Activated CD8-positive, alpha-beta memory T cell treated with anti-CD3 and anti-CD28 coated beads, Interleukin-2, amount 50 U/mL, for 48 hours (primary cell): ENCODE data around the gene ARPIN.
A peak's percentile ranks its signal among the peaks of the same experiment; 100 is the strongest.
"Not testable (repeated sequence)": the region's sequence is repeated elsewhere in the genome, so short reads cannot be mapped to it uniquely, and the experiment has no call there.

Experiments used
- DNase-seq: peaks from one replicate; pipeline ENCODE4 v3.0.0-alpha.2; 2020

The ARPIN gene

DNA sequence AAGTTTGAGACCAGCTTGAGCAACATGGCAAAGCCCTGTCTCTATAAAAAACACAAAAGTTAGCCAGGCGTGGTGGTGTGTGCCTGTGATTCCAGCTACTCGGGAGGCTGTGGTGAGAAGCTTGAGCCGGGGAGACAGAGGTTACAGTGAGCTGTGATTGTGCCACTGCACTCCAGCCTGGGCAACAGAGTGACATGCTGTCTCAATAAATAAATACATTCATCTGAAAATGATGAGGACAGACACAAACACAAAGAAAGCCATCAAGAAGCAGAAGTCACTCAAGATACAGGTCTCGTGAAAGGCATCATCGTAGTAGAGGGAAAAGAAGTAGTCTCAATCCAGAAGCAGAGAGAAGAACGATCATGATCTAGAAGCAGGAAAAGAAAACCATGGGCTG is 37.0 kb downstream of the ARPIN start:
- no peak for DNase-seq

DNA sequence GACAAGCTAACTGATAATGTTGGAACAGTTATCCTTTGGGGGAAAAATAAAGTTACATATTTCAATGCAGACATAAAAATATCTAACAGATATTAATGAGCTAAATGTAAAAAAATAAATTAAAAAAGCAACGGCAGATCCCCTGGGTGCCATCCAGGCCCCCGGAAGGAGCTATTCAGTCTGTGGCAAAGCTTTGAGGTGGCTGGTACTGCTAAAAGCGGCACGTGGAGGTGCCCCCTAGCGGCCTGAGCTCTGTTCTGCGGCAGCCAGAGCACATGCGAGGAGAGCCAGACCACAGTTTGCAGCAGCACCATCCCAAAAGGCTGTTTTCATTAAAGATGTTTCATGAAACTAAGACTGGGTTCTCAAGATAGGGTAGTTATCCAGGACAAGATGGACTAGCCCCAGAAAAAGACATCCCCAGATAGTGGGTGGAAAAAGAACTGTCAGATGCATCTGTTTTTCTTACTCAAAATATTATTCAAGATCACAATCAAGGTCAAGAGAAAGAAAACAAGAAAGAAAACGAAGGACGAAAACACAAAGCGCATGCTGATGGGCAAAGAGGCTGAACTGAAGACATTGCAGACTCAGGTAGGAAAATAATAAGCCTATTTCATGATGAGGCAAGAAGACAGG is 37.7 kb downstream of the ARPIN start:
- DNase-seq: peak; percentile 91

DNA sequence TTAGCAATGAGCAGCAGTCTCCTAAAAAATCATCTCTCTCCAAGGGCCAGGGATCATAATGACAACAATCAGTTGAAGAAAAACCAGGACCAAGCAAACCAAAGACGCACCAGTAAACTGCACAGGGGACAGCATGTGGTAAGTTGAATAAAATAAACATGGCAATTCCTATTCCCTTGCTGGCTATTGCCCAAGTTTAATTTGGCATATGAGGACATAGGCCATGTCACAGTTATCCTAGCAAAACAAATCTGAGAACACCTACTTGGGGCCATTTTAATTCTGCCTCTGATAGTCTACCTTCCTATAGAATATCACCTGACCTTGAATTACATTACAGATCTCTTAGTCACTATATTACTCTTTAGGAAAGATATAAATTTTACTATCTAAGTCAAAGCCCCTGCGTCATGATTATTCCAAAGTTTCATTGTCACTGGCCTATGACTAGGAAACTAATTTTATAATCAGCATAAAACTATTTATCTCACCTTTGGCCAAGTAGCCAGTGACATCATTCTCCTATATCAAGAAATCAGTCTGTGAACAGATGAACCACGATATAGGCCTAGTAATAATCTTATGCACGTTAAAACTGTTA is 42.0 kb downstream of the ARPIN start:
- no peak for DNase-seq

DNA sequence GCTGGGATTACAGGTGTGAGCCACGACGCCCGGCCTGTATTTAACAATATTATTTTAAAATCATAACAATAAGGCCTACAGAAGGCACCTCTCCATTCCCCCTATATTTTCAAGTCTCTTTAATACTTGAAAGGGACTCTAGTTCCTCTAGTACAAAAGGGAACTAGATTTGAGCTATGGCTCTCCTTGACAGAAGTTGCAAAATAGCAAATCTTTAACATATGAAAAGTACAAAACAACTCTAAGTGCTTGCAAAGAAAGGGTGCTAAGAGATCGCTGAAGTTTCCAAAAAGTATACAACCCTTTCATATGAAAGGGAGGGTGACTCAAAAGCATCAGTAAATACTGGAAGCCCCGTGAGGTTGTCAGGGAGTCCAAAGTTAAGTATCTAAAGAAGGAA is 42.7 kb downstream of the ARPIN start:
- DNase-seq: no peak

DNA sequence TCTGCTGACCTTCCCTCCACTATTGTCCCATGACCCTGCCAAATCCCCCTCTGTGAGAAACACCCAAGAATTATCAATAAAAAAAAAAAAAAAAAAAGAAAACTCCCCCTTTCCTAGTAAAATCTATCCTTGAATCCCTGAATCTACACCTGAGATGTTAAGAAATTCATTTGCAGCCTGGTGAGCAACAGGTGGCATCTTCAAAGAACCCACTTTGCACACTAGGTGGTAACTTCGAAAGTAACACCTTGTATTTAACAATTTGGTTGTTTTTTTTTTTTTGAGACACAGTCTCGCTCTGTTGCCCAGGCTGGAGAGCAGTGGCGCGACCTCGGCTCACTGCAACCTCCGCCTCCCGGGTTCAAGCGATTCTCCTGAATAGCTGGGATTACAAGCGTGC is 43.3 kb downstream of the ARPIN start:
- DNase-seq: not testable (repeated sequence)

DNA sequence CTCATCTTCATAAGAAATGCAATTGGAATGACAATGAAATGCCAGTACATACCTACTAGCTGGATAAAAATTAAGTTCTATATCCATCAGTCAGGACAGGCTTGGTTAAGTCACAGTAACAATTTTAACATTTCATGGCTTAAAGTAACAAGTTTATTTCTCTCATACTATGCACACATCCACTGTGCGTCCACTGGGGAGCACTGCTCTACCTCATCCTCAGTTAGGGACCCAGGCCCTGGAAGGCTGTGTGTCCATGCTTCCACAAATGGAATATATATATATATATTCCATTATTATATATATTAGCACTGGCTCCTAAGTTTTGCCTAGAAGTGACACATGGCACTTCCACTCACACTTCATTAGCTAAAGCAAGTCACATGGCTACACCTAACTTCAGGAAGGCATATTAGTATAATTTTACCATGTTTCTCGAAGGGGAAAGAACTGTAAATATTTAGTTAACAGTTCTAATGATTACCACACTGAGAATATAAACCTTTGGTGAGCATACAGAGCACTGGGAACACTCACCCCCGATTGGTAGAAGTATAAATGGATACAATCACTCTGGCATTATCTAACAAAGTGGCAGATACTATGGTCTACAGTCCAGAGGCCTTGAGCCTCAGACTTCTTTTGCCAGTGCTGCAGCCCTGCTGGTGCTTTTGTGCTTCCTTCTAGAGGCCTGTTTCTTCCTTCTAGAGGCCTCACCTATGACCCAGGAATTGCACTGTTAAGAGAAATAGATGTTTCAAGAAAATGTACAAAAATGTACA is 47.6 kb downstream of the ARPIN start:
- no peak for DNase-seq

DNA sequence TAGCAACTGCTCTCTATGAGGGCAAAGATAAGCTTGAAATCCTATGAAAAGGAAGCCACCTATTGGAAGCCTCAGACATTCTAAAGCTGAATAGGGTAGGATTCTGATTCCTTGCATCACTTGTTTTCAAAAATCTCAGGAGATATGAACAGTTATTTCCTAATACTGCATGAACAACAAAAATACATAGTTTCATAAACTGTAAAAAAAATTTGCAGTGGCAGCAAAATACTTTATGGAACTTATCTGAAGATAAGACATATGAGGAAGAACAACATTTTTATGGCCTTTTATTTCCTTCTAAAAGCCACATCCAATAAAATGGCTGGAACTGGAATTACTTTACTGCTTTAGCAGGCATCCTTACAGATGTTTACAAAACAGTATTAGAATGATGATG is 48.8 kb downstream of the ARPIN start:
- DNase-seq: no peak

DNA sequence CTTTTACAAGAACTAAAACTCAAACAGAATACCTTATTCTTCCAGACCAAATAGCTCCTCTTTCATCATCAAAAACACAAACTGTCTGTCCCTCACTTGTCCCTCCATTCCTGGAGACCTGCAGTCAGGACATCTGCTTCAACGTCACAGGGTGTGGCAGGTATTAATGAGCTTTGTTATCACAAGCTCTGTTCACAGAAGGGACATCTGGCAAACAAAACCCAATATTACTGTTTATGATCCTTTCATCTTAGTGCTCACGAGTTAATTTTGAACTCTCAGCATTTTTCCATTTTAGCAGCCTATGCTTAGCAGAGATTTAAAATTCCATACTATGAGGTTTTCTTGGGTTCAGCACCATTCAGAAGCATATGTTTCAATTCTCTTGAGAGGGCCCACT is 51.9 kb downstream of the ARPIN start:
- no peak for DNase-seq

DNA sequence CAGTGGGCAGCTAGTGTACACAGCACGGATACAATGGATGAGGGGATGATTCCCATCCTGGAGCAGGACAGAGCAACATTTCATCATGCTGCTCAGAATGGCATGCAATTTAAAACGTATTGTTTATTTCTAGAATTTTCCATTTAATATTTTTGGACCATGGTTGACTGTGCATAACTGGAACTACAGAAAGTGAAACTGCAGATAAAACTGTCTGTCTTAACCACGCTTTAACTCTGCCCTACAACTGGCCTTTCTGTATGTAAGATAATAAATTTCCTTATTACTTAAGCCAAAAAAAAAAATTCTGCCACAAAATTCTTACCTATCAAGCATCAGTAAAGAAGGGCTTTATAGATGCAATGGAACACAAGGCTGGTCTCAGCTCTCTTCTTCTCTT is 52.3 kb downstream of the ARPIN start:
- DNase-seq: no peak

DNA sequence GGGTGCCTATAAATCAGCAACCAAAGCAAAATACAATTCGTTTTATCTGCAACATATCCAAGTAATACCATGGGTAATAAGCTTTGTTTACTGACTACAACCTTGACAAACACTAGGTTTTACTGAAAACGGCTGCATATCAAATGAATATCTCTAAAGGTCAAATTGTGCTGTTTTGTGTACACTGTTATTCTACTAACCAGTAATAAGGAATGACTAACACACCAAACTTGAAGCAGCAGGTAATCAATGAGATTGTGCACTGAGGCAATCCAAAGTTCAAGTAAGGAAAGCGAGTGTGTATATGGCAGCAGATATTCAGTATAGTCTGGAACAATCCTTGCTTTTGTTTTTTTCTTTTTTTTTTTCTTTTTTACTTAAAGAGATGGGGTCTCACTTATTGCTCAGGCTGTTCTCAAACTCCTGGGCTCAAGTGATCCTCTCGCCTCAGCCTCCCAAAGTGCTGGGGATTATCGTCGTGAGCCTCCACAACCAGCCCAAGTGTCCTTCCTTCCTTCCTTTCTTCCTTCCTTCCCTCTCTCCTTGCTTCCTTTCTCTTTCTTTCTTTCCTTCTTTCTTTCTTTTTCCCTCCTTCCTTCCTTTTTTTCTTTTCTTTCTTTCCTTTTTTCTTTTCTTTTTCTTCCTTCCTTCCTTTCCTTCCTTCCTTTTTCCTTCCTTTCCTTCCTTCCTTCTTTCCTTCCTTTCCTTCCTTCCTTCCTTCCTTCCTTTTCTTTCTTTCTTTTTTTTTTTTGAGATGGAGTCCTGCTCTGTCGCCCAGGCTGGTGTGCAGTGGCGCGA is 53.9 kb downstream of the ARPIN start:
- no peak for DNase-seq

DNA sequence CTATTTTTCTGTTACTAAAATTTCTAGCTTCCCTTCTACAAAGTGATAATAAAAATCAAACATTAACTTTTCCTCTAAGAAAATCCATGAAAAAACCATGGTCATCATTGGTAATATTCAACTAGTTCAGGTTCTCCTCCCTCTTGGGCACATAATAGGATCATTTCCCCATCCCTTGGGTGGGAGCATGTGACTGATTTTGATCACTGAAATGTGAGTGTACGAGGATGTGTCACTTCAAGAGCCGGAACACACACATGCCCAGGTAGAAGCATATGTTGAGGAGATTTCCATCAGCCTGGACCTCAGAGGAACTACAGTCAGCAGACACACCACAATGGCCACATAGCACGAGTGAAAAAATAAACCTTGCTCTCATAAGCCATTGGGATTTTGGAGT is 55.1 kb downstream of the ARPIN start:
- DNase-seq: no peak

DNA sequence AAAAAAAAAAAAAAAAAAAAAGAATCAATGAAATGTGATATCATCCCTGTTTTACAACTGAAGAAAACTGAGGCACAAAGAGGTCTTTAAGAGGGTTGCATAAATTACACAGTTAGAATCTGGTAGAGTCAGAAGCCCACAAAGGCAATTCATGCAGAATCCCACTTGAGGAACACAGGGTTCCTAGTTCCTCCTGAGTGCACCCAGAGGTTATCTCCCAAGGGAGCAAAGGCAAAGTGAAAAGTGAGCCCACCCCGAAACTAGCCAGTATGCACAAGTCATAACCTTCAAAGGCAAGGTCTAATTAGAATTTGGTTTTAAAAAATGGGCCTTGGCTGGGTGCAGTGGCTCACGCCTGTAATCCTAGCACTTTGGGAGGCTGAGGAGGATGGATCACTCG is 56.8 kb downstream of the ARPIN start:
- DNase-seq: no peak

DNA sequence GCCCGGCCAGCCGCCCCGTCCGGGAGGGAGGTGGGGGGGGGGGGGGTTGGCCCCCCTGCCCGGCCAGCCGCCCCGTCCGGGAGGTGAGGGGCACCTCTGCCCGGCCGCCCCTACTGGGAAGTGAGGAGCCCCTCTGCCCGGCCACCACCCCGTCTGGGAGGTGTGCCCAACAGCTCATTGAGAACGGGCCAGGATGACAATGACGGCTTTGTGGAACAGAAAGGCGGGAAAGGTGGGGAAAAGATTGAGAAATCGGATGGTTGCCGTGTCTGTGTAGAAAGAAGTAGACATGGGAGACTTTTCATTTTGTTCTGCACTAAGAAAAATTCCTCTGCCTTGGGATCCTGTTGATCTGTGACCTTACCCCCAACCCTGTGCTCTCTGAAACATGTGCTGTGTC is 57.9 kb downstream of the ARPIN start:
- DNase-seq: not testable (repeated sequence)

DNA sequence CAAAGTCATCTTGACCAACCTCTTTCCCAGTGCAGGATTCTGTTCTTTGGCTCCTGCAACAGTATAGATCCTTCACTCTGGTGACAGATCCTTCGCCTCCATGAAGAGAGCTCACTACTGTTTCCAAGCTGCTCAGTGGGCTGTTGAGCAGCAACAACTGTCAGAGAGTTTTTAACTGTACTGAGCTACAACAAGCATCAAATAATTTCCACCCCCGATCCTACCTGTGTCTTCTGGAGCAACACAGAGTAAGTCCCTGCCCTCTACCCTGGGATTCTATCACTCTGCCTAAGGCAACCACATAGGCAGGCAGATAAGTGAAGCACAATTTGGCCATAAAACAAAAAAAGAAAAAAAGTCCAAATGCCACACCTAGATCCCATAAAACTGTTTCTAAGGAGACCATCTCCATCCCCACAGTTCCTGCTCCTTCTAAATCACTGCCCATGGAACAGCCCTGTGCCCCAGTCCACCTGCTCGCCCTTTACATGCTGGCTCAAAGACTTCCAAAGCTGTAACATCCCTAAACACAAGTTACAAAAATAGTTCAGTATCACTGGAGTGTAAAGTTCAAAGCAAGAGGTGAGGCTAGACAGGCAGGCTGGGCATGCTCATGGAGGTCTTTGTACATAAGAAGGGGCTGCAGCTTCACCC is 60.3 kb downstream of the ARPIN start:
- DNase-seq: no peak

DNA sequence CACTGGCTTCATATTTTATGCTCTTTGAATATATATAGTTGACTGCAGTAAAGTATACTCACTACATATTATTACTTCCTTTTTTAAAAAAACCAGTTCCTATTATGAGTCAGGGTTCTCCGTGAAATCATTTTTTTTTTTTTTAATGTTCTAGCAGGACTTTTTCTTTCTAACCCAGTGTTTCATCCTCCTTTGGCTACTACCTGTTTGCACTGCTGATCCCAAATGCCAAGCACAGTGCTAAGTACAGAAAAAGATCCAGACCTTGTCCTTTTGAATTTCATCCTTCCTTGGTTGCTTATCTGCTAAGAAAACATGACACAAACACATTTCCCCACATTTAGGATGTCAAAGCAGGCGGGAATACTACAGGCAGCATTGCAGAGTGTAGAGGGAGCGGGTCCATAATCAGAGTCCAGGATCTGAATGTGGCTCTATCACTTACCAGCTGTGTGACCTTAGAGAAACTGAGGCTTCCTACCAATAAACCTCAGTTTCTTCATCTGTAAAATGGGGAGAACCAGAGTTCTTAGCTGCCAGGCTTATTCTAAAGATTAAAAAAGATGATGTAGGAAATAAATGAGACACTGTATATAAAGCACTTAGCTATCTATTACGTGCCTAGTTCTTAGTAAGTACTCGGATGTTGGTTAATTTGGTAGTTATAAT is 60.9 kb downstream of the ARPIN start:
- no peak for DNase-seq

DNA sequence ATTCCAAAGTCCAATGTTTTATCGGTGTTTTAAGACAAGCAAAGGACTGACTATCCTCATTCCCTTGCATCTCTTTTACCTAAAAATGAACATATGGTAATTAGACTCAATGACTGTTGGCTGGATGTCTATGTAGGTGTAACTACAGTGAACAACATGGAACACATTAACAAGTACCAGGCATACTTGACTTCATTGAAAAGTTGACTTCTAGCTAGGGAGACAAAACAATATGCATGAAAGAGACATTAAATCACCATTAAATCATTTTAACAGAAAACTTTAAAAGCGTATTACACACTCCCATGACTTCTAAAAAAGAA is 63.8 kb downstream of the ARPIN start:
- DNase-seq: no peak

DNA sequence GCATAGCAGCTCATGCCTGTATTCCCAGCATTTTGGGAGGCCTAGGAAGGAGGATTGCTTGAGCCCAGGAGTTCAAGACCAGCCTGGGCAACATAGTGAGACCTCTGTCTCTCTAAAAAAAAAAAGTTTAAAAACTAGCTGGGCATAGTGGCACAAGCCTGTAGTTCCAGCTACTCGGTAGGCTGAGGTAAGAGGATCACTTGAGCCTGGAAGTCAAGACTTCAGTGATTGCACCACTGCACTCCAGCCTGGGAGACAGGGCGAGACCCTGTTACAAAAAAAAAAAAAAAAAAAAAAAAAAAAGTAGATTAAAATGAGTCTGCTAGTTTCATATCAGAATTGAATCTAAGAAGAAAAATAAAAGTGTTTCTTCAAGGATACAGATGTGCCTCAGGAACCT is 65.7 kb downstream of the ARPIN start:
- DNase-seq: no peak

DNA sequence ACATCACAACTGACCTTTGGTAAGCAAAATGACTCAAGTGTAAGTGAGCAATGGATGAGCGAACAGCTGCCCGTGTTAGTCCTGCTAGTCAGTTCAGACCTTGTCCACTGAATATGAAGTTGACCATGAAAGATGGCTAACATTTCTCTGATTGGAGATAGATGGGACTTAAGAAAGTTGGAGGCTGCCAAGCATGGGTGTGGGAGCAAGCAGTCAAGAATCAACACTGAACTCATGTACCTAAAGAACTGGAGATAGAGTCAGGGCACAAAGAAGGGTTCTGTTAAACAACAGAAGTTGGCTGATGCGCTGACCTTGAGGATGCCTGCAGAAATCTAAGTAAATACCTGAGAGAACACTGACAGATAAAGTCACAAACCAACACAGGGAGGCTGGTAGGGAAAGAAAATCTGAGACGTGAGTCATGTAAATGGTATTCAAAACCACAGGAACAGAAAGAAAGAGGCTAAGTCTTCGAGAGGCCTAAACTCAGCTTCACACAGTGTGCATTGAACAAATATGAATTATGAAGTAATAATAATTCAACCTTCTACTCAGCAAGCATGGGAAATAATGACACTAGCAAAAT is 67.4 kb downstream of the ARPIN start:
- no peak for DNase-seq
